Spleen (tissue), 11 donors: Measurements from ENCODE around the gene COL27A1. TPM values are rescaled to one million over a fixed set of nuclear protein-coding genes. Genes with fewer than 3 reads are reported as not detected.

Source experiments
- DNase-seq: peaks from one replicate; pipeline ENCODE4 v3.0.0-alpha.2; 2020
- H3K27ac ChIP-seq, 8 donors: fragments of 200-600 bp; sonication (generic) in 7 of 8; 1 replicate in 4 of 8; 2 replicates in 4 of 8; pipeline versions ENCODE4 v1.5.0 to v1.8.0; 2016 to 2021; ENCODE audit warnings: inconsistent platforms in 4 of 8, mild to moderate bottlenecking in 4 of 8, moderate library complexity in 1 of 8
- H3K27me3 ChIP-seq, 7 donors: fragments of 200-600 bp; sonication (generic) in 6 of 7; replicated peaks in 1 of 7; 1 replicate in 4 of 7; 2 replicates in 3 of 7; pipeline versions ENCODE4 v1.5.0 to v1.8.0; 2016 to 2021; ENCODE audit warnings: inconsistent platforms in 3 of 7, mild to moderate bottlenecking in 1 of 7
- H3K36me3 ChIP-seq, 6 donors: fragments of 200-600 bp; sonication (generic) in 5 of 6; 1 replicate in 4 of 6; 2 replicates in 2 of 6; pipeline versions ENCODE4 v1.5.0 to v1.8.0; 2016 to 2021; ENCODE audit warnings: inconsistent platforms in 2 of 6
- H3K4me1 ChIP-seq, 6 donors: fragments of 200-600 bp; sonication (generic) in 5 of 6; 1 replicate in 3 of 6; 2 replicates in 3 of 6; pipeline versions ENCODE4 v1.5.0 to v1.8.0; 2016 to 2021; ENCODE audit warnings: inconsistent platforms in 3 of 6
- H3K4me3 ChIP-seq, 8 donors: fragments of 200-600 bp; sonication (generic) in 7 of 8; 1 replicate in 4 of 8; 2 replicates in 4 of 8; pipeline versions ENCODE4 v1.5.0 to v1.8.0; 2016 to 2021; ENCODE audit warnings: inconsistent platforms in 4 of 8, mild to moderate bottlenecking in 4 of 8, moderate library complexity in 2 of 8
- H3K9me3 ChIP-seq, 8 donors: fragments of 200-600 bp; sonication (generic) in 7 of 8; 1 replicate in 4 of 8; 2 replicates in 4 of 8; pipeline versions ENCODE4 v1.5.0 to v1.8.0; 2016 to 2021; ENCODE audit warnings: inconsistent platforms in 4 of 8
- POLR2A ChIP-seq, 3 donors: fragments of 450-650 bp; IDR thresholded peaks; one replicate each; pipeline ENCODE4 v1.5.1; 2017; ENCODE audit warnings: antibody characterized with exemption in 3 of 3, mild to moderate bottlenecking in 1 of 3
- POLR2AphosphoS5 ChIP-seq, 3 donors: sonication (generic); formaldehyde crosslinking; IDR thresholded peaks; one replicate each; pipeline ENCODE4 v1.5.1; 2017; ENCODE audit warnings: antibody characterized with exemption in 3 of 3
- WGBS, 5 donors: extraction: QIAGEN DNeasy Blood & Tissue Kit in 3 of 5; methylation state at CpG; one replicate each; pipeline versions ENCODE4 v1.1.5 to v1.1.7; 2013 to 2018; 5-methylcytosine and 5-hydroxymethylcytosine counted together
- intact Hi-C: fragments of 100-400 bp; cut with DNase I; formaldehyde crosslinking; loops from one replicate; pipeline ENCODE4 v1.15.0; 2023; ENCODE audit warnings: low total_unique reads
- polyA plus RNA-seq, 3 donors: library from polyadenylated mRNA; stranded (reverse); fragments of 200-250 nt; gene quantifications; one replicate each; pipeline ENCODE4 v1.2.1, GENCODE V29; 2013
- total RNA-seq, 7 donors: library from RNA; depleted of rRNA in 3 of 7; stranded (reverse); fragments of >200 nt in 3 of 7; fragmentation: NEBNext Ultra II Directional in 4 of 7; extraction: Animal tissue kit (Norgen Biotek cat#: 25700) in 4 of 7; gene quantifications; one replicate each; pipeline versions ENCODE4 v1.1.0 to v1.2.1, GENCODE V29; 2016 to 2021
- TF ChIP-seq, protein P1 (sequence below), 11 experiments: fragments of 200-600 bp in 7 of 11; fragments of 450-650 bp in 4 of 11; sonication (generic) in 4 of 11; IDR thresholded peaks in 8 of 11; conservative IDR thresholded peaks in 3 of 11; 1 replicate in 7 of 11; 2 replicates in 4 of 11; pipeline versions ENCODE4 v1.4.0 to v1.8.0; 2016 to 2021; ENCODE audit warnings: antibody characterized with exemption in 11 of 11, inconsistent platforms in 4 of 11, mild to moderate bottlenecking in 1 of 11
- donor health status: healthy with polysubstance abuse.
- donor health status: DM: no; HTN: no; CAD: no; lungs with moderate emphysema.
- donor health status: DM: no; HTN: no; CAD: no.
- donor health status: Bipolar disorder and iron deficiency.
- donor health status: healthy.
- donor health status: DM: no; HTN: no; CAD: no.
- donor health status: DM: yes; HTN: yes; CAD: no.

The COL27A1 gene
- total and polyA plus RNA-seq, 10 donors, result 2.1 to 23.4 (median 6.1) TPM

DNA sequence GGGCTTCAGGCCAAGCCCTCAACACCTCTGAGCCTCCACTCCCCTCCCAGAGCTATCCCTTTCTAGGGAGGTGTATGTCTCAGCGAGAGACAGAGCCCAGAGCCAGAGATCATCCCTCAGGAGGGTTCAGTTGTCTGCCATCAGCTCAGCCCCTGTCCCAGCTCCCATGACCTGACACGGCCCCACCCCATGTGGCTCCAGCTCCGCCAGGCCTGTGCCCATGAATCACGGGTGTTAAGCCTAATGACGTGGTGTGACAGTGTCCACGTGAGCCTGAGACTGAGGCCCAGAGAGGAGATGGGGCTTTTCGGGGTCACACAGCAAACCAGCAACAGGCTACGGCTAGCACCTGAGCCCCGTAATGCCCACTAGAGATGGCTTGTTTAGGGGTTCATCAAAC lies 106.7 kb downstream of the COL27A1 start:
- Histone ChIP-seq H3K27ac (no peak overlapping the region), H3K27me3 (peaks cover 0 to 12% (median 0%) of the 10 kb centered on the region in 7 donors), H3K4me1 (no peaks in the 10 kb centered on the region), H3K36me3 (no peaks in the 10 kb centered on the region), H3K9me3 (no peaks in the 10 kb centered on the region), H3K4me3 (no peak overlapping the region)
- TF ChIP-seq, protein P1, sequence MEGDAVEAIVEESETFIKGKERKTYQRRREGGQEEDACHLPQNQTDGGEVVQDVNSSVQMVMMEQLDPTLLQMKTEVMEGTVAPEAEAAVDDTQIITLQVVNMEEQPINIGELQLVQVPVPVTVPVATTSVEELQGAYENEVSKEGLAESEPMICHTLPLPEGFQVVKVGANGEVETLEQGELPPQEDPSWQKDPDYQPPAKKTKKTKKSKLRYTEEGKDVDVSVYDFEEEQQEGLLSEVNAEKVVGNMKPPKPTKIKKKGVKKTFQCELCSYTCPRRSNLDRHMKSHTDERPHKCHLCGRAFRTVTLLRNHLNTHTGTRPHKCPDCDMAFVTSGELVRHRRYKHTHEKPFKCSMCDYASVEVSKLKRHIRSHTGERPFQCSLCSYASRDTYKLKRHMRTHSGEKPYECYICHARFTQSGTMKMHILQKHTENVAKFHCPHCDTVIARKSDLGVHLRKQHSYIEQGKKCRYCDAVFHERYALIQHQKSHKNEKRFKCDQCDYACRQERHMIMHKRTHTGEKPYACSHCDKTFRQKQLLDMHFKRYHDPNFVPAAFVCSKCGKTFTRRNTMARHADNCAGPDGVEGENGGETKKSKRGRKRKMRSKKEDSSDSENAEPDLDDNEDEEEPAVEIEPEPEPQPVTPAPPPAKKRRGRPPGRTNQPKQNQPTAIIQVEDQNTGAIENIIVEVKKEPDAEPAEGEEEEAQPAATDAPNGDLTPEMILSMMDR (IDR thresholded peaks at IDR 0.05 in 8 of 11, conservative IDR thresholded peaks at IDR 0.05 in 3 of 11), result no peak
- TF ChIP-seq POLR2A (IDR thresholded peaks at IDR 0.05) (no peak), POLR2AphosphoS5 (IDR thresholded peaks at IDR 0.05) (no peak)
- DNase-seq, result no peak
- intact Hi-C loops, result no loop called here
- 80 to 90% (median 81%) methylated on average over 8 to 9 of the region's 9 CpGs for WGBS, 5 donors

DNA sequence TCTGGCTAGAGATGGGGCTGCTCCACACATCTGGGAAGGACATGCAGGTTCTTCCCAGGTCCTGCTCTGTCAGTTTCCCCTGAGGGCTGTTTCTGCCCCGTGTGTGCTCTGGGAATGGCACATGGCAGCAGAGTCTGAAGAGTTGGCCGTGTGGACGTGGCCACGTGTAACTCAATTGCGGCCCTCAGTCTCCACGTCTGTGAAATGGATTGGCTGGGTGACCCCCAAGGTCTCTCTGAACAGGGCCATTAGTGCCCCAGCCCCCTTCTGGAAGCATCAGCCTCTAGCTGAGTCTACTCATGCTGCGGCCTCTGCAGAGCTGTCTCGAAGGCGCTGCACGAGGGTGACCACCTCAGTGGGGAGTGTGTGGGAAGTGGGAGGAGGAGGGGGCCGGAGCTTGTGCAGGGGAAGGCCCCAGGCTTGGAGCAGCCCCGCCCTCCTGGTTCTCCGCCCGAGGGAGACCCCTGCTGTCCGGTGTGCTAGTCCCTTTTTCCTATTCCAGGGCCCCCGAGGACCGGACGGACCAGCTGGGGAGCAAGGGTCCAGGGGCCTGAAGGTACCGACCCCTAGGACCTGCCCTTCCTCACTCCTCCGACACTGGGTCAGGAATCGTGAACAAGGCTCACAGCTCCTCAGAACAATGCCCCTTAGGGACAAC lies 108.6 kb downstream of the COL27A1 start:
- Histone ChIP-seq H3K36me3 (no peaks in the 10 kb centered on the region), H3K4me3 (no peak overlapping the region), H3K9me3 (no peaks in the 10 kb centered on the region), H3K4me1 (no peaks in the 10 kb centered on the region), H3K27me3 (peaks cover 0 to 12% (median 0%) of the 10 kb centered on the region in 7 donors), H3K27ac (no peak overlapping the region)
- WGBS, 5 donors, result 44 to 90% (median 53%) methylated on average over 9 to 21 of the region's 21 CpGs
- DNase-seq, result no peak
- intact Hi-C loops, result no loop called here
- TF ChIP-seq, protein P1 (IDR thresholded peaks at IDR 0.05 in 8 of 11, conservative IDR thresholded peaks at IDR 0.05 in 3 of 11), result peak in 1 of 11 experiments; percentile 34
- no peak for TF ChIP-seq POLR2A (IDR thresholded peaks at IDR 0.05)
- TF ChIP-seq POLR2AphosphoS5 (IDR thresholded peaks at IDR 0.05), result no peak

DNA sequence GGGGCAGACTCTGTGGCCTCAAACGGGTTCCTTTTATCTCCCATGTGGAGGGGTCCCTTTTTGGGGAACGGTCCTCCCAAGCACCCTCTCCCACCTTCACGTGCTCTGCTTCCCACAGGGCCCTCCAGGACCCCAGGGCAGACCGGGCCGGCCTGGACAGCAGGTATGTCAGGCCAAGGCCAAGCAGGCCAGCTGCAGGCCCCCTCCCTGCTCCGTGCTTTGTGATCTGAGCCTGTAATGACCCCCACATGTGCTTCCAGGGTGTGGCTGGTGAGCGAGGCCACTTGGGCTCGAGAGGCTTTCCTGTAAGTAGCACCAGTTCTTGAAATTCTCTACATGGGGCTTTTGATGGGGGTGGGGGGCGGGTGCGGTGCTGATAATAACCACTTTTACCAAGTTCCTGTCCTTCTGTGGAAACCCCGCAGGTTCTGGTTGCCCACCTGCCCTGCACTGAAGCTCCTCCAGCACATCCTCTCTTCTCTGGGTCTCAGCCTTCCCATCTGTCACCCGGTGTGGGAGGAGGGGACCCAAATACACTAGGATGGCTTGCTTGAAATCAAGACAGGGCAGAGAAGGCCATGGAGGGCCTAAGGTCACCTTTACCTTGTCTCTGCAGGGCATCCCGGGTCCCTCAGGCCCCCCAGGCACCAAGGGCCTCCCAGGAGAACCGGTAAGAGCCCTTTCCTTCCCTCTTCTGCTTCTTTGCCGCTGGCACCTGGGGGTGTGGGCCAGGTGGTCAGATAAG lies 109.6 kb downstream of the COL27A1 start:
- whole genome bisulfite sequencing, 5 donors, result 55 to 79% (median 69%) methylated on average over 14 to 15 of the region's 15 CpGs
- no peak for DNase-seq

More for the DNA sequence above, 109.6 kb downstream of the COL27A1 start:
- Histone ChIP-seq H3K36me3 (no peaks in the 10 kb centered on the region), H3K9me3 (no peaks in the 10 kb centered on the region), H3K4me1 (no peaks in the 10 kb centered on the region), H3K4me3 (no peak overlapping the region), H3K27me3 (peaks cover 0 to 12% (median 0%) of the 10 kb centered on the region in 7 donors), H3K27ac (no peak overlapping the region)
- intact Hi-C loops, result no loop called here
- no peak for TF ChIP-seq POLR2A (IDR thresholded peaks at IDR 0.05)
- TF ChIP-seq, protein P1 (IDR thresholded peaks at IDR 0.05 in 8 of 11, conservative IDR thresholded peaks at IDR 0.05 in 3 of 11), result no peak
